Stimulated activated CD8-positive, alpha-beta memory T cell treated with anti-CD3 and anti-CD28 coated beads, Interleukin-12 subunit alpha, Interleukin-12 subunit beta, amount 100 ng/mL, for 1 hour (primary cell): Measurements from ENCODE around the gene RGL3.
"Not testable (repeated sequence)": the region's sequence is repeated elsewhere in the genome, so short reads cannot be mapped to it uniquely, and the experiment has no call there.

Experiments used
- DNase-seq: peaks from one replicate; pipeline ENCODE4 v3.0.0-alpha.2; 2020; ENCODE audit warnings: low read depth

RGL3 gene

DNA sequence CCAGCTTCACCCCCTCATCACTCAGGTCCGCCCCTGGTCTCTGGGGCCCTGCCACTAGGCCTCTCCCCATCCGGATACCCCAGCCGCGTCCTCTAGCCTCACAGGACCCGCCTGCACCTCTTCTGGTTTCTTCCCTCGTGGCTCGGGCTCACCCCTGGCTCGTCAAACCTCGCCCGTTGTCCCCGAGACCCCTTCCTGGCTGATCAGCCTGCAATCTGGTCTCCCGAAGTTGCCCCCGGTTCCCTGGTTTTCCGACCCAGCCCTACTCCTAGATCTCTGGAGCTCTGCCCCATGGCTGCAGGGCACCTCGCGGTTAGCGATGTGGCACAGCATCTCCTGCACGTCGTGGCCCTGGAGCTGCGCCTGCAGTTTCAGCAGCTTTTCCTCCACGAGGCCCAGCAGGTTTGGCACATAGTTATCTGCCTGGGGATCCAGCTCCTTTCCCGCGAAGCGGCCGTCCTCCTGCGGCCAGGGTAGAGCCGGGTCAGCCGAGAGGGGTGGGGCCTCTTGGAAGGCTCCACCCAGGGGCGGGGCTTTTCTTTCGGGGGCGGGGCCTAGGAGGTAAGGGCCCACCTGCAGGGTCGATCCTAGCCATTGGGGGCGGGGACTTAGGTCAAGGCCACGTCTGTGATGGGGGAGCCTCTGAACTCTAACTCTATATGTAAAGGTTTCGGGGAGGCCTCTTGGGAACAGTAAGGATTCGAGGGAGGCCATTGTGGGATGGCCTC lies 2.4 kb upstream of the RGL3 start:
- DNase-seq, result no peak

DNA sequence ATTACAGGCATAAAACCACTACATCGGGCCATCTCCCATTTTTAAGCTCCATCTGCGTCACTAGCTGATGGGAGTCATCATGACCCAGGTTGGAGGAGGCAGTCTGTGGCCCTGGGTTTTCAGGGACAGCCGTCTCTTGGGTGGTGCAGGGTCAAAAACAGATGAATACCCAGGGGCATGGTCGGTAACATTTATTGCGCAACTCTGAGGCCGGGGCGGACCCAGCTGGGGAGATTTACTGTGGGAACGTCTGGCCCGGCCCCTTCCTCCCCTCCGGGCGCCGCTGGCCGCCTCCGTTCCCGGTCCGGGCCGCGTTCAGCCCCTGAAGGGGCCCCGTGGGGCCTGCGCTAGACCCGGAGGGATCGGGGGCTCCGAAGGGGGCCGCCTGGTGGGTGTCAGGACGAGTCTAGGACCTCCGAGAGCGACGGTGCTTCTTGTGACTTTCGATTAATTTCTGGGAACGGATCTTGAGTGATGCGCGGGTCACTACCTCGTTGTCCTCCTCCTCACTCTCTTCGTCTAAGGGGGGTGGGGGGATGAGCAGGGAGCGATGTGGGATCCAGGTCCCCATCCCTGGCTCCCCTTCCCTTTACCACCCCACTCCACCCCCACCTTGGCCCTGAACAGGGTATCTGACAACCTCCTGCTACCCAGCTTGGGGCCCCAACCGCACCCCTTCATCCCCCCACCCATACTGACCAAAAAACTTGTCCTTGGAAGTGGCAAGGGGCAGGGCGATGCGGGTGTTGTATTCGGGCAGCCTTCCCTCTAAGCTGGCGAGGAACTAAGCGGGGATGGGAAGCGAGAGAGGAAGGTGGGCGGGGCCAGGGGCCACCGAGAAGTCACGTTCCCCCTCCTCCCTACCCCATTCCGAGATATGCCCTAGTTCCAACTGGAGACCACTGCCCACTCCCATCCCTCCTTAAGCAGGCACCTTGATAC lies 1.6 kb upstream of the RGL3 start:
- no peak for DNase-seq

GRCh38 chr19:11418094-11418548 lies 993 bp downstream of the RGL3 start:
- no peak for DNase-seq

- no peak for DNase-seq
Measured at GRCh38 chr19:11416346-11417052, 2.6 kb downstream of the RGL3 start.

DNA sequence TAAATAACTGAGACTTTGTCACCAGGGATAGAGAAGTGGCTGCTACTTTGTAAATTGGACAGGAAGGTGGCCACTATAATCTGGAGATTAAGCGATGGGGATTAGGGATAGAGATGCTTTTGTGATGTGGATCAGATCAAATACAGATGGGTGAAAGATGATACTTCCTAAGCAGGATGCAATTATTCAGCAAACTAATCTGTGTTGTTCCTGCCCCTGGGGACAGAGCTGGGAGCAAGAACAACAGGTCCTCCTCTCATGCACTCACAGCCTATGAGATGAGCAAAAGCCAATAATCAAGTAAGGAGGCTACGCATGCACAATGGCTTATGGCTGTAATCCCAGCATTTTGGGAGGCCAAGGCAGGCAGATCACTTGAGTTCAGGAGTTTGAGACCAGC lies 4.6 kb downstream of the RGL3 start:
- DNase-seq, result no peak

- no peak for DNase-seq
Measured at GRCh38 chr19:11410682-11411081, 8.4 kb downstream of the RGL3 start.

DNA sequence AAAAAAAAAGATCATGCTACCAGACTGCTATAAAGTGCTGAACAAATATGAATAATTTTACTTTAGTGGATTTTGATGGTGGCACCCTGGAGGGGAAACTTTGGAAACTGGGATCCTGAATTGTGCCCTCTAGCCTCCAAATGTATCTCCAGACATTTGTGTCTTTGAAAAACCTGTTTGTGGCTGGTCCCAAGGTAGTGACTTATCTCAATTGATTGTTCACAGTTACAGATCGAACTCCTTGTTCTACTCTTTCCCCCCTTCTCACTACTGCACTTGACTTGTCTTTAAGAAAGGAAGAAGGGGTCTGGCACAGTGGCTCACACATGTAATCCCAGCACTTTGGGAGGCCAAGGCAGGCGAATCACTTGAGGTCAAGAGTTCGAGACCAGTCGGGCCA lies 10.5 kb downstream of the RGL3 start:
- no peak for DNase-seq

- DNase-seq, result not testable (repeated sequence)
Measured at GRCh38 chr19:11406703-11407236, 12.3 kb downstream of the RGL3 start.

- DNase-seq, result no peak
Measured at GRCh38 chr19:11405846-11406643, 13.1 kb downstream of the RGL3 start.

- no peak for DNase-seq
Measured at GRCh38 chr19:11404588-11405222, 14.4 kb downstream of the RGL3 start.

GRCh38 chr19:11401808-11402543 lies 17.1 kb downstream of the RGL3 start:
- DNase-seq, result no peak

GRCh38 chr19:11400798-11401197 lies 18.3 kb downstream of the RGL3 start:
- no peak for DNase-seq

GRCh38 chr19:11399667-11400066 lies 19.4 kb downstream of the RGL3 start:
- no peak for DNase-seq

GRCh38 chr19:11397089-11397610 lies 22.0 kb downstream of the RGL3 start:
- no peak for DNase-seq

GRCh38 chr19:11390933-11391680 lies 28.0 kb downstream of the RGL3 start:
- DNase-seq, result no peak

GRCh38 chr19:11390359-11390758 lies 28.8 kb downstream of the RGL3 start:
- no peak for DNase-seq

GRCh38 chr19:11387162-11388034 lies 31.7 kb downstream of the RGL3 start:
- DNase-seq, result no peak

- no peak for DNase-seq
Measured at GRCh38 chr19:11384778-11385129, 34.4 kb downstream of the RGL3 start.
